ENCODE measurements around the gene VPS16. TPM values are rescaled to one million over a fixed set of nuclear protein-coding genes. Genes with fewer than 3 reads are reported as not detected.

Gene VPS16
- total RNA-seq, 4 donors from 2014 or later, result 22.0 to 37.5 (median 30.2) TPM

GRCh38 chr20:2902818-2903217 is 62.3 kb downstream of the VPS16 start:
- Histone ChIP-seq H3K27me3 (no peaks in the 10 kb centered on the region), H3K4me3 (no peak overlapping the region), H3K36me3 (no peaks in the 10 kb centered on the region), H3K9me3 (no peaks in the 10 kb centered on the region), H3K4me1 (peaks cover 0 to 28% (median 23%) of the 10 kb centered on the region in 4 donors), H3K27ac (replicated peaks in 1 of 4) (no peak overlapping the region)
- no peak for TF ChIP-seq POLR2A (IDR thresholded peaks at IDR 0.05; ENCODE audit: low read depth)
- TF ChIP-seq POLR2AphosphoS5 (IDR thresholded peaks at IDR 0.05), result no peak
- no peak for TF ChIP-seq CTCF (IDR thresholded peaks at IDR 0.05)
- no peak for TF ChIP-seq EP300 (IDR thresholded peaks at IDR 0.05)
- WGBS, result 91% methylated on average over 3 of the region's 3 CpGs
- intact Hi-C loops (cut with DNase I), result no loop called here
- DNase-seq (ENCODE audit: extremely low spot score), result no peak

- no peaks in the 10 kb centered on the region for H3K36me3 ChIP-seq
- intact Hi-C loops (cut with DNase I), result no loop called here
- H3K9me3 ChIP-seq, result no peaks in the 10 kb centered on the region
- H3K27ac ChIP-seq (replicated peaks in 1 of 4), result no peak overlapping the region
- DNase-seq (ENCODE audit: extremely low spot score), result no peak
- TF ChIP-seq CTCF (IDR thresholded peaks at IDR 0.05) (no peak), POLR2AphosphoS5 (IDR thresholded peaks at IDR 0.05) (no peak), EP300 (IDR thresholded peaks at IDR 0.05) (no peak), POLR2A (IDR thresholded peaks at IDR 0.05; ENCODE audit: low read depth) (no peak)
- WGBS, result 99% methylated on average over 6 of the region's 6 CpGs
- peaks cover 0 to 30% (median 23%) of the 10 kb centered on the region in 4 donors for H3K4me1 ChIP-seq
- H3K27me3 ChIP-seq, result no peaks in the 10 kb centered on the region
- no peak overlapping the region for H3K4me3 ChIP-seq
Measured at GRCh38 chr20:2903686-2904085, 63.1 kb downstream of the VPS16 start.

GRCh38 chr20:2907519-2907918 is 67.0 kb downstream of the VPS16 start:
- Histone ChIP-seq H3K9me3 (no peaks in the 10 kb centered on the region), H3K4me3 (no peak overlapping the region), H3K4me1 (peaks cover 0 to 15% (median 8%) of the 10 kb centered on the region in 4 donors), H3K27me3 (no peaks in the 10 kb centered on the region), H3K27ac (replicated peaks in 1 of 4) (no peak overlapping the region), H3K36me3 (no peaks in the 10 kb centered on the region)
- 69% methylated on average over 3 of the region's 3 CpGs for WGBS
- TF ChIP-seq CTCF (IDR thresholded peaks at IDR 0.05), result no peak
- no peak for TF ChIP-seq EP300 (IDR thresholded peaks at IDR 0.05)
- no peak for TF ChIP-seq POLR2A (IDR thresholded peaks at IDR 0.05; ENCODE audit: low read depth)
- no peak for TF ChIP-seq POLR2AphosphoS5 (IDR thresholded peaks at IDR 0.05)
- no peak for DNase-seq (ENCODE audit: extremely low spot score)
- intact Hi-C loops (cut with DNase I), result no loop called here

- Histone ChIP-seq H3K9me3 (no peaks in the 10 kb centered on the region), H3K4me1 (peaks cover 0 to 11% (median 8%) of the 10 kb centered on the region in 4 donors), H3K27me3 (no peaks in the 10 kb centered on the region), H3K4me3 (no peak overlapping the region), H3K27ac (replicated peaks in 1 of 4) (no peak overlapping the region), H3K36me3 (no peaks in the 10 kb centered on the region)
- DNase-seq (ENCODE audit: extremely low spot score), result no peak
- TF ChIP-seq POLR2A (IDR thresholded peaks at IDR 0.05; ENCODE audit: low read depth), result no peak
- 100% methylated on average over 2 of the region's 2 CpGs for WGBS
- intact Hi-C loops (cut with DNase I), result no loop called here
Measured at GRCh38 chr20:2909953-2910352, 69.4 kb downstream of the VPS16 start.

- no peaks in the 10 kb centered on the region for H3K27me3 ChIP-seq
- DNase-seq (ENCODE audit: extremely low spot score), result no peak
- no peaks in the 10 kb centered on the region for H3K36me3 ChIP-seq
- H3K27ac ChIP-seq (replicated peaks in 1 of 4), result no peak overlapping the region
- H3K4me3 ChIP-seq, result no peak overlapping the region
- intact Hi-C loops (cut with DNase I), result no loop called here
- TF ChIP-seq POLR2A (IDR thresholded peaks at IDR 0.05; ENCODE audit: low read depth), result no peak
- no peak for TF ChIP-seq POLR2AphosphoS5 (IDR thresholded peaks at IDR 0.05)
- TF ChIP-seq EP300 (IDR thresholded peaks at IDR 0.05), result no peak
- TF ChIP-seq CTCF (IDR thresholded peaks at IDR 0.05), result no peak
- peaks cover 0 to 11% (median 8%) of the 10 kb centered on the region in 4 donors for H3K4me1 ChIP-seq
- H3K9me3 ChIP-seq, result no peaks in the 10 kb centered on the region
Measured at GRCh38 chr20:2911200-2911599, 70.7 kb downstream of the VPS16 start.
